GM23248 (cell line): Measurements from ENCODE around the gene GPR85.

Source experiments
- EZH2 ChIP-seq: fragments of 200-600 bp; sonication (generic); IDR thresholded peaks from 2 replicates; pipeline ENCODE4 v1.6.1; 2018; ENCODE audit warnings: antibody characterized with exemption, mild to moderate bottlenecking; ENCODE audit not compliant: insufficient read depth, poor library complexity, severe bottlenecking
- EZH2phosphoT487 ChIP-seq: fragments of 200-600 bp; sonication (generic); IDR thresholded peaks from 2 replicates; pipeline ENCODE4 v1.6.1; 2018; ENCODE audit warnings: antibody characterized with exemption, moderate library complexity, mild to moderate bottlenecking, low read depth; ENCODE audit not compliant: insufficient read depth

DNA sequence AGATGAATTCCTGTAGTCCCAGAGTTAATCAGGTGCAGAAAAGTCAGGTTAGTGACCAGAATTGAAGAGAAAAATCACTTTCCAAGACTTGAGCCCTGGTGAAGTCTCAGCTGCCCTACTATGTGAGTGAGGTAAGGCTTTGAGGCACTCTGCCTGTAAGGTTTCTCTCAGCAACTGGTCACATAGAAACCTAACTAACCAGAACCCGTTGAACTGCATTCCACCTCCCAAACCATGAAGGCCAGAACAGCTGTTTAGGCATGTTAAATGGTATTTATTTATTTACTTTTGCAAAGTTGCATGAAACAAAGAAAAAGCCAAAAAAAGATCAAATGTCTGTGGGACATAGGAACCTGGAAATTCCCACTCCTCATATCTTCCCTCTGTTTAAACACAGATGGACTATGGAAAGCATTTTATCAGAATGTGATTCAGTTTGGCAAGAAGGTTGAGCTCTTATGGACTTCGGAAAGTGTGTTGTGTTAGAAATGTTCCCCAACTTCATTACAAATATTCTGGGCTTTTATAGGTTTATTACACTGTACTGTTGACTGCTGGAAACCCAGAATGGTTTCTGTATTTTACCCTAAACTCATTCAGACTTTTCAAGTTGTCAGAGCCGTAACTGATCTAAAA, 12.8 kb upstream of the GPR85 start:
- no peak for TF ChIP-seq EZH2phosphoT487
- TF ChIP-seq EZH2, result no peak
